ENCODE results near the gene GBE1.
"Not testable (repeated sequence)": the region's sequence is repeated elsewhere in the genome, so short reads cannot be mapped to it uniquely, and the experiment has no call there.

GBE1 gene

GRCh38 chr3:81753416-81754027 is 7.9 kb downstream of the GBE1 start:
- no peak for DNase-seq (ENCODE audit: low spot score)

GRCh38 chr3:81752604-81753003 is 8.8 kb downstream of the GBE1 start:
- no peak for DNase-seq (ENCODE audit: low spot score)

GRCh38 chr3:81749265-81749664 is 12.2 kb downstream of the GBE1 start:
- no peak for DNase-seq (ENCODE audit: low spot score)

GRCh38 chr3:81747280-81747679 is 14.2 kb downstream of the GBE1 start:
- DNase-seq (ENCODE audit: low spot score) = not testable (repeated sequence)

GRCh38 chr3:81744366-81744765 is 17.1 kb downstream of the GBE1 start:
- DNase-seq (ENCODE audit: low spot score) = no peak

GRCh38 chr3:81743096-81744025 is 18.1 kb downstream of the GBE1 start:
- peak; percentile 57 for DNase-seq (ENCODE audit: low spot score)

- DNase-seq (ENCODE audit: low spot score) = no peak
Measured at GRCh38 chr3:81742581-81742980, 18.9 kb downstream of the GBE1 start.

GRCh38 chr3:81741216-81741615 is 20.2 kb downstream of the GBE1 start:
- DNase-seq (ENCODE audit: low spot score) = no peak

GRCh38 chr3:81740731-81741130 is 20.7 kb downstream of the GBE1 start:
- DNase-seq (ENCODE audit: low spot score) = no peak

- no peak for DNase-seq (ENCODE audit: low spot score)
Measured at GRCh38 chr3:81735334-81735733, 26.1 kb downstream of the GBE1 start.

- DNase-seq (ENCODE audit: low spot score) = no peak
Measured at GRCh38 chr3:81734742-81735141, 26.7 kb downstream of the GBE1 start.

- no peak for DNase-seq (ENCODE audit: low spot score)
Measured at GRCh38 chr3:81732642-81733041, 28.8 kb downstream of the GBE1 start.

- no peak for DNase-seq (ENCODE audit: low spot score)
Measured at GRCh38 chr3:81728766-81729544, 32.5 kb downstream of the GBE1 start.

- no peak for DNase-seq (ENCODE audit: low spot score)
Measured at GRCh38 chr3:81726735-81727134, 34.7 kb downstream of the GBE1 start.

GRCh38 chr3:81726132-81726531 is 35.3 kb downstream of the GBE1 start:
- DNase-seq (ENCODE audit: low spot score) = no peak

GRCh38 chr3:81723732-81724313 is 37.6 kb downstream of the GBE1 start:
- no peak for DNase-seq (ENCODE audit: low spot score)

- no peak for DNase-seq (ENCODE audit: low spot score)
Measured at GRCh38 chr3:81718311-81718710, 43.1 kb downstream of the GBE1 start.

- DNase-seq (ENCODE audit: low spot score) = no peak
Measured at GRCh38 chr3:81716870-81717509, 44.5 kb downstream of the GBE1 start.

- DNase-seq (ENCODE audit: low spot score) = no peak
Measured at GRCh38 chr3:81713031-81713430, 48.4 kb downstream of the GBE1 start.

GRCh38 chr3:81709606-81710005 is 51.8 kb downstream of the GBE1 start:
- DNase-seq (ENCODE audit: low spot score) = no peak

- DNase-seq (ENCODE audit: low spot score) = no peak
Measured at GRCh38 chr3:81707996-81708395, 53.4 kb downstream of the GBE1 start.

- no peak for DNase-seq (ENCODE audit: low spot score)
Measured at GRCh38 chr3:81702126-81702525, 59.3 kb downstream of the GBE1 start.

Data from hematopoietic multipotent progenitor cell treated with erythropoietin and hydrocortisone succinate and interleukin-3 and kit ligand, for 15 days (in vitro differentiated cells).